H1 (cell line): Measurements from ENCODE around the gene DRAM1. TPM values are rescaled to one million over a fixed set of nuclear protein-coding genes. Genes with fewer than 3 reads are reported as not detected.

Experiments used
- CTCF ChIA-PET: fragments of 300-600 bp; sonication (Branson Sonifier 250); formaldehyde crosslinking; loops from one replicate; lab custom pipeline; 2021; ENCODE audit not compliant: partially characterized antibody; lab: Charles Lee
- POLR2A ChIA-PET: fragments of 300-600 bp; sonication (Branson Sonifier 250); formaldehyde crosslinking; loops from one replicate; lab custom pipeline; 2021; ENCODE audit warnings: inconsistent platforms; ENCODE audit not compliant: partially characterized antibody; lab: Charles Lee
- DNase-seq, 2 experiments: peaks; one replicate each; pipeline versions ENCODE4 v3.0.0 to v3.0.0-alpha.2; 2010 to 2022; ENCODE audit warnings: low spot score in 2 of 2, low read depth in 1 of 2, mixed read lengths in 1 of 2
- FAIRE-seq: peaks from 2 replicates; lab custom pipeline; 2011; peaks lifted over from hg19 to GRCh38; lab: Jason Lieb, UNC
- H2AFZ ChIP-seq: 2 replicates; pipeline ENCODE4 v1.8.1; 2012; ENCODE audit warnings: low read length, inconsistent platforms
- H2AK5ac ChIP-seq: 2 replicates; pipeline ENCODE4 v1.6.1; 2013; ENCODE audit warnings: low read depth, low read length
- H2BK120ac ChIP-seq: replicated peaks from 2 replicates; pipeline ENCODE3; 2013; ENCODE audit warnings: low read depth, low read length, inconsistent platforms
- H2BK12ac ChIP-seq: 2 replicates; pipeline ENCODE4 v1.6.1; 2013; ENCODE audit warnings: low read depth, low read length
- H2BK15ac ChIP-seq: 2 replicates; pipeline ENCODE4 v1.6.1; 2013; ENCODE audit warnings: low read length
- H2BK20ac ChIP-seq: 2 replicates; pipeline ENCODE4 v1.6.1; 2013; ENCODE audit warnings: low read length
- H2BK5ac ChIP-seq: 2 replicates; pipeline ENCODE4 v1.6.1; 2013; ENCODE audit warnings: low read depth, low read length
- H3K14ac ChIP-seq: 2 replicates; pipeline ENCODE4 v1.6.1; 2013; ENCODE audit warnings: inconsistent platforms; ENCODE audit not compliant: insufficient read length
- H3K18ac ChIP-seq: 2 replicates; pipeline ENCODE4 v1.6.1; 2013; ENCODE audit warnings: low read length; ENCODE audit errors: extremely low read depth
- H3K23ac ChIP-seq: 2 replicates; pipeline ENCODE4 v1.6.1; 2013; ENCODE audit warnings: inconsistent platforms; ENCODE audit not compliant: insufficient read length
- H3K23me2 ChIP-seq: 2 replicates; pipeline ENCODE4 v1.6.1; 2013; ENCODE audit warnings: low read depth, low read length
- H3K27ac ChIP-seq: 2 replicates; pipeline ENCODE4 v1.6.1; 2011; ENCODE audit warnings: low read depth, low read length, inconsistent platforms
- H3K27me3 ChIP-seq, 4 experiments: replicated peaks in 1 of 4; 1 replicate in 1 of 4; 2 replicates in 3 of 4; pipeline versions ENCODE4 v1.6.1 to v1.8.1; 2011 to 2013; ENCODE audit warnings: low read length in 3 of 4, mild to moderate bottlenecking in 3 of 4, inconsistent platforms in 2 of 4, mixed read lengths in 2 of 4, moderate library complexity in 1 of 4; ENCODE audit not compliant: control insufficient read depth in 3 of 4, insufficient read depth in 3 of 4; ENCODE audit errors: extremely low read depth in 1 of 4
- H3K36me3 ChIP-seq, 4 experiments: 2 replicates each; pipeline versions ENCODE4 v1.6.1 to v1.8.1; 2011 to 2013; ENCODE audit warnings: mild to moderate bottlenecking in 4 of 4, low read length in 3 of 4, moderate library complexity in 2 of 4, control low read depth in 1 of 4, inconsistent platforms in 1 of 4; ENCODE audit not compliant: insufficient read depth in 4 of 4, control insufficient read depth in 2 of 4
- H3K4ac ChIP-seq: replicated peaks from 2 replicates; pipeline ENCODE3; 2013; ENCODE audit warnings: low read length, low read depth, mixed read lengths, inconsistent platforms; ENCODE audit not compliant: insufficient read length
- H3K4me1 ChIP-seq, 4 experiments: replicated peaks in 1 of 4; 1 replicate in 1 of 4; 2 replicates in 3 of 4; pipeline versions ENCODE4 v1.6.1 to v1.8.1; 2011 to 2013; ENCODE audit warnings: low read length in 3 of 4, inconsistent platforms in 2 of 4, mixed read lengths in 1 of 4; ENCODE audit not compliant: insufficient read depth in 4 of 4, control insufficient read depth in 3 of 4
- H3K4me2 ChIP-seq, 2 experiments: 2 replicates each; pipeline versions ENCODE4 v1.6.1 to v1.8.1; 2011 to 2013; ENCODE audit warnings: low read depth in 2 of 2, low read length in 2 of 2, control low read depth in 1 of 2, inconsistent platforms in 1 of 2, mild to moderate bottlenecking in 1 of 2; ENCODE audit not compliant: insufficient read depth in 1 of 2
- H3K4me3 ChIP-seq, 4 experiments: fragments of 200-600, 300-600 bp in 1 of 4; sonication (generic), shearing (Covaris generic), sonication (Bioruptor Twin) in 1 of 4; 2 replicates each; pipeline versions ENCODE4 v1.5.1 to v1.8.1; 2011 to 2016; ENCODE audit warnings: low read length in 4 of 4, low read depth in 3 of 4, control low read depth in 2 of 4, inconsistent platforms in 2 of 4, mild to moderate bottlenecking in 2 of 4, mixed read lengths in 1 of 4, moderate library complexity in 1 of 4; ENCODE audit not compliant: insufficient read depth in 2 of 4; ENCODE audit errors: extremely low read depth in 1 of 4
- H3K56ac ChIP-seq: replicated peaks from 2 replicates; pipeline ENCODE3; 2013; ENCODE audit warnings: low read depth, mild to moderate bottlenecking, mixed read lengths, low read length, inconsistent platforms; ENCODE audit not compliant: insufficient read length
- H3K79me1 ChIP-seq: 2 replicates; pipeline ENCODE4 v1.6.1; 2013; ENCODE audit warnings: low read depth, low read length, control low read depth
- H3K79me2 ChIP-seq, 2 experiments: 2 replicates each; pipeline versions ENCODE4 v1.6.1 to v1.8.1; 2012 to 2013; ENCODE audit warnings: low read length in 2 of 2, mild to moderate bottlenecking in 2 of 2, inconsistent platforms in 1 of 2; ENCODE audit not compliant: insufficient read depth in 2 of 2, control insufficient read depth in 1 of 2
- H3K9ac ChIP-seq, 4 experiments: replicated peaks in 1 of 4; 1 replicate in 1 of 4; 2 replicates in 3 of 4; pipeline versions ENCODE4 v1.6.1 to v1.8.1; 2011 to 2013; ENCODE audit warnings: low read depth in 3 of 4, low read length in 3 of 4, control low read depth in 2 of 4, mild to moderate bottlenecking in 2 of 4, moderate library complexity in 2 of 4, inconsistent platforms in 1 of 4; ENCODE audit errors: extremely low read depth in 1 of 4
- H3K9me3 ChIP-seq, 2 experiments: 2 replicates each; pipeline versions ENCODE4 v1.6.1 to v1.8.1; 2012 to 2013; ENCODE audit warnings: mild to moderate bottlenecking in 2 of 2, moderate library complexity in 2 of 2, control low read depth in 1 of 2, inconsistent platforms in 1 of 2, low read depth in 1 of 2, low read length in 1 of 2, mixed read lengths in 1 of 2; ENCODE audit not compliant: insufficient read depth in 2 of 2
- H4K20me1 ChIP-seq, 2 experiments: replicated peaks in 1 of 2; 2 replicates each; pipeline versions ENCODE3 to v1.8.1; 2011 to 2013; ENCODE audit warnings: inconsistent platforms in 2 of 2, low read length in 2 of 2, mild to moderate bottlenecking in 1 of 2; ENCODE audit not compliant: insufficient read depth in 2 of 2, control insufficient read depth in 1 of 2
- H4K5ac ChIP-seq: 2 replicates; pipeline ENCODE4 v1.6.1; 2013; ENCODE audit warnings: low read length, low read depth, mixed read lengths, inconsistent platforms; ENCODE audit not compliant: insufficient read length
- H4K8ac ChIP-seq: 2 replicates; pipeline ENCODE4 v1.8.0; 2013; ENCODE audit warnings: mild to moderate bottlenecking, moderate library complexity, low read length, inconsistent platforms; ENCODE audit not compliant: insufficient read depth; ENCODE audit errors: extremely low read depth
- H4K91ac ChIP-seq: replicated peaks from 2 replicates; pipeline ENCODE3; 2013; ENCODE audit warnings: low read length, mixed read lengths, inconsistent platforms; ENCODE audit not compliant: insufficient read length
- ASH2L ChIP-seq: fragments of 200-600, 300-600 bp; sonication (generic); IDR thresholded peaks from one replicate; pipeline ENCODE4 v1.7.1; 2017; ENCODE audit warnings: low read length
- BRCA1 ChIP-seq: IDR thresholded peaks from 2 replicates; pipeline ENCODE4 v1.6.1; 2012; ENCODE audit warnings: low read depth, low read length, improper control_type of control experiment
- CHD1 ChIP-seq: IDR thresholded peaks from 2 replicates; pipeline ENCODE4 v1.6.1; 2012; ENCODE audit warnings: low read depth, low read length, improper control_type of control experiment
- CHD2 ChIP-seq: IDR thresholded peaks from 2 replicates; pipeline ENCODE4 v1.6.1; 2012; ENCODE audit warnings: low read length, improper control_type of control experiment
- CTBP2 ChIP-seq: IDR thresholded peaks from 2 replicates; pipeline ENCODE4 v1.7.0; 2011; ENCODE audit warnings: borderline replicate concordance, mild to moderate bottlenecking, moderate library complexity, mixed read lengths, low read length; ENCODE audit not compliant: insufficient read depth, insufficient read length
- EZH2 ChIP-seq: fragments of 200-600 bp; sonication (generic); IDR thresholded peaks from 2 replicates; pipeline ENCODE4 v1.7.1; 2012; ENCODE audit warnings: low read depth, mild to moderate bottlenecking, moderate library complexity, low read length, inconsistent platforms; ENCODE audit not compliant: severe bottlenecking
- HDAC2 ChIP-seq, 2 experiments: fragments of 300-600 bp in 1 of 2; sonication (generic) in 1 of 2; IDR thresholded peaks; 2 replicates each; pipeline ENCODE4 v1.6.1; 2011 to 2012; ENCODE audit warnings: low read depth in 2 of 2, low read length in 2 of 2, mild to moderate bottlenecking in 2 of 2, moderate library complexity in 2 of 2, borderline replicate concordance in 1 of 2, inconsistent platforms in 1 of 2
- JUN ChIP-seq: IDR thresholded peaks from 2 replicates; pipeline ENCODE4 v1.6.1; 2011; ENCODE audit warnings: low read depth, mild to moderate bottlenecking, improper control_type of control experiment, low read length
- JUND ChIP-seq: IDR thresholded peaks from 2 replicates; pipeline ENCODE4 v1.6.1; 2011; ENCODE audit warnings: mild to moderate bottlenecking, improper control_type of control experiment, low read length
- KDM4A ChIP-seq: IDR thresholded peaks from one replicate; pipeline ENCODE4 v1.7.1; 2012; ENCODE audit warnings: low read depth, mild to moderate bottlenecking, moderate library complexity, low read length, inconsistent platforms; ENCODE audit not compliant: severe bottlenecking
- ZNF274 ChIP-seq: IDR thresholded peaks from 2 replicates; pipeline ENCODE4 v1.7.0; 2012; ENCODE audit warnings: low read length, borderline replicate concordance; ENCODE audit errors: extremely low read depth
- WGBS, 2 experiments: shearing (Covaris generic) in 1 of 2; methylation state at CpG; one replicate each; pipeline versions ENCODE4 v1.1.6 to v1.1.7; 2013 to 2015; ENCODE audit warnings: low lambda C conversion rate in 2 of 2, mixed read lengths in 2 of 2, inconsistent platforms in 1 of 2, low coverage in 1 of 2, missing lambda C conversion rate in 1 of 2; ENCODE audit not compliant: insufficient replicate concordance in 2 of 2, insufficient coverage in 1 of 2, insufficient read length in 1 of 2; ENCODE audit errors: extremely low coverage in 1 of 2, missing lambda C conversion rate in 1 of 2; 5-methylcytosine and 5-hydroxymethylcytosine counted together
- polyA plus RNA-seq, 7 experiments: library from polyadenylated mRNA; depleted of rRNA in 3 of 7; stranded (reverse) in 5 of 7; unstranded in 2 of 7; fragments of >200 nt in 5 of 7; fragments of 200-250 nt in 2 of 7; gene quantifications; 1 replicate in 5 of 7; 2 replicates in 1 of 7; 4 replicates in 1 of 7; pipeline versions ENCODE4 v1.2.1 to v1.2.3, GENCODE V29; 2011 to 2013; ENCODE audit warnings: missing spikeins in 2 of 7, mixed read lengths in 2 of 7
- total RNA-seq: library from RNA; stranded (reverse); fragmentation: NEBNext Ultra II Directional; extraction: Animal tissue kit (Norgen Biotek cat#: 25700); gene quantifications from 2 replicates; pipeline ENCODE4 v1.2.1, GENCODE V29; 2021
- TF ChIP-seq, protein P1 (sequence below): IDR thresholded peaks from 2 replicates; pipeline ENCODE4 v1.6.1; 2012; ENCODE audit warnings: low read length, inconsistent platforms

DRAM1 gene
- total and polyA plus RNA-seq, 2 of the 8 experiments (the other 6 are each of a cell fraction or from before 2014, with no cell fraction given) = 4.6 to 6.2 TPM

DNA sequence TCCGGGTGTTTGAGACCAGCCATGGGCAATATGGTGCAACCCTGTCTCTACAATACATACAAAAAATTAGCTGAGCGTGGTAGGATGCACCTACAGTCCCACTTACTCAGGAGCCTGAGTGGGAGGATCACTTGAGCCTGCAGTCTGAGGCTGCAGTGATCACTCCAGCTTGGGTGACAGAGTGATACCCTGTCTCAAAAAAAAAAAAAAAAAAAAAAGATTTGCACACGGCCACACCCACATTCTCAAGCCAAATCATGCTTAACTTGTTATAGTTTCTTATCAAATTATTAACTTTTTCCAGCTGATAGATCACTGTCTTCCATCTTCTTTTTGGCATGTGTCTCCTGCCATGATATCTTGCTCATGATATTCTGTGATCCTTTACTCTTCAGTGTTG, 6.8 kb downstream of the DRAM1 start:
- Histone ChIP-seq H2AFZ (no peak overlapping the region), H3K36me3 (no peaks in the 10 kb centered on the region), H3K14ac (no peak overlapping the region), H3K23me2 (no peaks in the 10 kb centered on the region), H3K4ac (no peak overlapping the region), H3K9me3 (no peaks in the 10 kb centered on the region), H3K18ac (no peak overlapping the region), H2BK120ac (no peak overlapping the region), H4K5ac (no peak overlapping the region), H3K56ac (no peak overlapping the region), H3K23ac (no peak overlapping the region), H2BK15ac (no peak overlapping the region), H3K27me3 (no peaks in the 10 kb centered on the region), H2BK12ac (no peak overlapping the region), H3K9ac (no peak overlapping the region), H2AK5ac (no peak overlapping the region), H3K4me1 (no peaks in the 10 kb centered on the region; a peak in 1 of 7 replicates), H4K91ac (no peak overlapping the region), H3K79me1 (no peaks in the 10 kb centered on the region), H3K27ac (no peak overlapping the region), H2BK20ac (no peak overlapping the region), H4K8ac (no peak overlapping the region), H3K79me2 (no peaks in the 10 kb centered on the region), H2BK5ac (no peak overlapping the region), H3K4me3 (no peak overlapping the region), H4K20me1 (no peaks in the 10 kb centered on the region), H3K4me2 (no peak overlapping the region)
- WGBS, 2 experiments = 73% methylated on average over 3 of the region's 3 CpGs; no CpG with 5 or more reads in 1 of the 2 experiments
- FAIRE-seq = no peak
- POLR2A ChIA-PET = no interaction called here
- CTCF ChIA-PET = no interaction called here
- DNase-seq = no peak
- TF ChIP-seq ASH2L = no peak
- no peak for TF ChIP-seq CHD2
- no peak for TF ChIP-seq EZH2
- TF ChIP-seq CHD1 = no peak
- TF ChIP-seq KDM4A = no peak
- no peak for TF ChIP-seq JUND
- no peak for TF ChIP-seq CTBP2
- no peak for TF ChIP-seq ZNF274
- TF ChIP-seq BRCA1 = no peak
- TF ChIP-seq, protein P1, sequence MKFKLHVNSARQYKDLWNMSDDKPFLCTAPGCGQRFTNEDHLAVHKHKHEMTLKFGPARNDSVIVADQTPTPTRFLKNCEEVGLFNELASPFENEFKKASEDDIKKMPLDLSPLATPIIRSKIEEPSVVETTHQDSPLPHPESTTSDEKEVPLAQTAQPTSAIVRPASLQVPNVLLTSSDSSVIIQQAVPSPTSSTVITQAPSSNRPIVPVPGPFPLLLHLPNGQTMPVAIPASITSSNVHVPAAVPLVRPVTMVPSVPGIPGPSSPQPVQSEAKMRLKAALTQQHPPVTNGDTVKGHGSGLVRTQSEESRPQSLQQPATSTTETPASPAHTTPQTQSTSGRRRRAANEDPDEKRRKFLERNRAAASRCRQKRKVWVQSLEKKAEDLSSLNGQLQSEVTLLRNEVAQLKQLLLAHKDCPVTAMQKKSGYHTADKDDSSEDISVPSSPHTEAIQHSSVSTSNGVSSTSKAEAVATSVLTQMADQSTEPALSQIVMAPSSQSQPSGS = no peak
- no peak for TF ChIP-seq JUN
- TF ChIP-seq HDAC2 (IDR thresholded peaks at IDR 0.05; ENCODE audit: borderline replicate concordance in 1 of 2, low read depth in 2 of 2, low read length in 2 of 2) = no peak
